ENCODE results near the gene SH3PXD2B.

The SH3PXD2B gene

GRCh38 chr5:172452398-172453205 lies 1.7 kb downstream of the SH3PXD2B start:
- no peak for DNase-seq

GRCh38 chr5:172451771-172452197 lies 2.5 kb downstream of the SH3PXD2B start:
- DNase-seq, result no peak

- DNase-seq, result peak; percentile 24
These were observed 3.2 kb downstream of the SH3PXD2B start for GRCh38 chr5:172450861-172451695.

GRCh38 chr5:172450453-172450852 lies 3.9 kb downstream of the SH3PXD2B start:
- no peak for DNase-seq

- no peak for DNase-seq
These were observed 5.3 kb downstream of the SH3PXD2B start for GRCh38 chr5:172448999-172449398.

- DNase-seq, result no peak
These were observed 6.5 kb downstream of the SH3PXD2B start for GRCh38 chr5:172447646-172448365.

GRCh38 chr5:172446336-172447051 lies 7.8 kb downstream of the SH3PXD2B start:
- DNase-seq, result no peak

DNA sequence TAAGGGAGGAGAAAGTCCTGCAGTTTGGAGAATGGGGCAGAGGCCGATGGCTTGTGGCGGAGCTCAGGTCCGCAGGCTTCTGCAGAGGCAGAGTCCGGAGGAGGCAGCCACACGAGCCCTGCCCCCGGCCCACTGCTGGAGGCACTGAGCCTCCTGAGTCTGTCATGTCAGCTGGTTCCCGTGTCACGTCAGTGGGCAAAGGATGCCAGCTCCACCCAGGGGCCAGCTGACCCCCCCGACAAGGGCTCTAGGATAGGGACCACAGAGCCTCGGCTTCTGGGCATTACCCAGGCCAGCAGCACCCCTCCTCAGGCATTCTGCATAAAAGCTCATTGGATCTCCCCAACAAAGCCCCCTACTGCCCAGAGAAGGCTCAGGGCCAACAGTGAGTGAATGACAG lies 8.5 kb downstream of the SH3PXD2B start:
- DNase-seq, result no peak

GRCh38 chr5:172444626-172445365 lies 9.5 kb downstream of the SH3PXD2B start:
- DNase-seq, result no peak

GRCh38 chr5:172444110-172444510 lies 10.2 kb downstream of the SH3PXD2B start:
- DNase-seq, result no peak

DNA sequence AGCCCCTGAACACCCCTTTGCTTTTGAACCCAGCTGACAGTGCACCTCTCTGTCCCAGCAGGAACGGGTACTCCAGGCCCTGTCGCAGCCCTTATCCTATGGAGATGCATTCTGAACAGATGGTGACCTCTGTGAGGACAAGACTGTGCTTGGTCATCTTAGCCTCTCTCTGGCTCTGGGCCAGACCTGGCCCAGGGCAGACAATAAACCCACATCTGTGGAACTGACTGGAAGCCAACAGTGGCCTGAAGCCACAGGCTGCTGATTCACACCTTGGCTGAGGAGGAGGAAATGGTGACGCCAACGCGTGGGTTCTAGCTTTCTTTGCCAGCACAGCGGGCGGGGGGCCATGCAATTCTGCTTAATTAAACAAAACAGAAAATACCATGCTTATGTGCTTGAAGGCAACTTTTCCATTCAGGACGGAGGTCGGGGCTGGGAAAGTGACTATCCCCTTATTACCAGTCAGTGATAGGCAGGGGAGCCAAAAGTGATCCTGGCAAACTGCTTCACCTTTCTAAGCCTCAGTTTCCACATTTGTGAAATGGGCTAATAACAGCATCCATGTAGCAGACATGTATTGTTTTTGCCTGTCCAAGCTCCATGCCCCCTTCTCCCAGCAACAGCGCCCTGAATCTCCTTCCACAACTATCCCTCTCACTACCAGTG lies 10.8 kb downstream of the SH3PXD2B start:
- peak; percentile 33 to 41 for DNase-seq

DNA sequence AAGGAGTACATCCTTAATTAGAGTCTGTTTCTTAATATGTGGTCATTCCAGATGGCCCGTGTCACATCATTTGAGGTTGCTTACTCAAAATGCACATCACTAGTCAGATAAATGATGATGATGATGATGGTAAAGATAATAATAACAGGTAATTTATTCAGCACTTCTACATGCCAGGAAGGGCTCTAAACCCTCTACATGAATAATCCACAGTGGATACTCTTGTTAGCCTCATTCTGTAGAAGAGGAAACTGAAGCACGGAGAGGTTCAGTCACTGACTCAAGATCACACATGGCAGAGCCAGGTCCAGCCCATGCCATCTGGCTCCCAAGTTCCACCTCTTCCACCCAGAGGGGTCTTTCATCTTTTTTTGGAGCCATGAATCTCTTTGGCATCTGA lies 11.7 kb downstream of the SH3PXD2B start:
- no peak for DNase-seq

- DNase-seq, result no peak
These were observed 13.0 kb downstream of the SH3PXD2B start for GRCh38 chr5:172441262-172441751.

DNA sequence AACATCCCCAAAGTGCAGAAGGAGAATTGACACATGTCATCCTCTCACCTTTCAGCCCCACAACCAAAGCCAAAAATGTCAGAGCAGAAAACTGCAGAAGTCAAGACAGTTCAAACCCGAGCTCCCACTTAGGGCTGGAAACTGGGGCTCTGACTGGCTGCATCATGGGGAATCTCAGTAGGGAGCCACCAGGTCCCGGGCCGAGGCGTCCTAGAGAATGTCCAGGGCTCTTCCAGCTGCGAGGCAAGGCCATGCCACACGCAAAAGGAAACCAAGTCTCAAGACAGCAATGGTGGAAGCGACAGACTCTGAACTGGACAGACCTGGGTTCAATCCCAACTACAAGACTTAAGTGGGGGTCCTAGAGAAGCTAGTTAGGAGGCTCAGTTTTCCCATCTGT lies 13.8 kb downstream of the SH3PXD2B start:
- DNase-seq, result no peak

DNA sequence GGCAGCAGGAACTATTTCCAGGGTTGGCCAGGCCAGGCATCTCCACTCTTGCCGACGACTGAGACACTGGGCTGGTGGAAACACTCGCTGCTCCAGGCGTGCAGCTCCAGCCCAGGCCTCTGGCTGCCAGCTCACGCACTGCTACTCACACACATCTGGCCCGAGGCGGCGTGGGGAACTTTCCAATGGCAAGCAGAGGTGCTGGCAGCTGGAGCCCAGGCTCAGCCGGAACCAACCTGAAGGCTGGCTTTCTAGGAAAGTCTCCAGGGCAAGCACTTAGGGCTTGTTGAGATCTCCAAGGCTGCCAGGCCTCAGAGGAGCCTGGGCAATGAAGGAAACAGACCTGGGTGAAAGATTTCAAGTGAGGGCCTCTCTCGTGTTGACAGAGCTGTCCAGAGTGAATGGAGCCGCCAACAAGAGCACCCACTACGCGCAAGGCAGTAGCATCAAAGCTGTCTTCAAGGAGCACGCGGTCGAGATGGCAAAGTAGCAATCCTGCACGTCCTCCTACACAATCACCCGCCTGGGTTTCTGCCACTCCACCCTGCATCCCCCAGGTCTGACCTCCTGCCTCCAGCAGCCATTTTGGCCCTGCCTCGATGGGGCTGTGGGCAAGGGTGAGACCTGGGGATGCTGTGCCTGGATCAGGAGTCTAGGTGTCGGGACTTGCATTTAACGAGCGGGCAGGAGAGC lies 14.4 kb downstream of the SH3PXD2B start:
- DNase-seq, result no peak

DNA sequence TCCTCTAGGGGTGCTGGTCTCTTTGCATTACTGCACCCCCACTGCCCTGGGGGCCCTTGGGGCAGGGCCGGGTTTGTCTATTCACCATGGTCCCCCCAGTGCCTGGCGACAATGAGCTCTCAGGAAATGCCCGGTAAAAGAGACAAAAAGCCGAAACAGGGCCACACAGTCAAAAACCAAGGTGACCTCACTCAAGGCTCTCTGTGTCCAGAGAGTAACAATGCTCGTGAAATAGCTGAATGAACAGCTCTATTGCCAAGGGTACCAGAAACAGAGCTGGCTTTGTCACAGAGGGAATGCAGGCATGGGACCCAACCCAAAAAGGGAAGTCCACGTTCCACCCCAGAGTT lies 16.0 kb downstream of the SH3PXD2B start:
- DNase-seq, result no peak

DNA sequence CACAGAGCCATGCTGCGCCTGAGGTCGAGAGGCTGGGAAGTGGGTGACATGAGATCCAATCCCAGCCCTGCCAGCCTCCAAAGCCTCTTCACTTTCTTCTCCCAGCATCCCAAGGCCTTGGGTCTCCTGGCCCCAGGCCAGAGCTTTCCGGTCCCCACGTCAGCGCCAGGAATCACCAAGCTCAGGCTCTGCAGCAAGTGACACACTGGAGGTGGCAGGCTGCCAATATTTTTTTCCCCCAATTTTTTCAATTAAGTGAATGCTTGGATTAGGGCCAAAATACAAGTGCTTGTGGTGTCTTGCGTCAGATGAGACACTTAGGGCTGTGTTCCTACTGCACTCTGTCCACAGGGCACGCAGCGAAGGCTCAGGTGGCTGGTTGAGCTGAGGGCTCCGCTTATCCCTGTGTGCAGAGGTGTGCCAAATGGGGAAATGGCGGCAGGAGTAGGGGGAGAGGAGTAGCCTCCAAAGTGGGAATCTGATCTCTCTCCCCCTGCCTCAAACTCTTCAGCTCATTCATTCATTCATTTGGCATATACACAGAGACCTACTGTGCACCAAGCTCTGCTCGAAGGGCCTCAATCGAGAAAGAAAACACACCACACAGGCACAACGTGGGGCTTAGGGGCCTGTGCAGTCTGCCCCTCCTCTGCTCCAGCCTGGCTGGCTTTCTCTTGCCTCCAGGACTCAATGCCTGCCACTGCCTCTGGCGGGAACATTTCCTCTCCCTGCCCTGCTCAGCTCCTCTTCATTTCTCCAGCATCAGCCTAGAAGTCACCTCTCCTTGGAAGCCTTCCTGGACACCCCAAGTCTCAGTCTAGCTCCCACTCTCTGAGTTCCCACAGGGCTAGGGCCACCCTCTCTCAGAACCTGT lies 16.6 kb downstream of the SH3PXD2B start:
- DNase-seq, result no peak

- DNase-seq, result no peak
These were observed 17.4 kb downstream of the SH3PXD2B start for GRCh38 chr5:172436879-172437369.

Data from activated CD4-positive, alpha-beta T cell treated with anti-CD3 and anti-CD28 coated beads, Interleukin-2, amount 50 U/mL, for 4 hours (primary cell).